ENCODE results near the gene ATP1B1.
"Not testable (repeated sequence)": the region's sequence is repeated elsewhere in the genome, so short reads cannot be mapped to it uniquely, and the experiment has no call there.

Gene ATP1B1

GRCh38 chr1:169161496-169162194, 55.2 kb downstream of the ATP1B1 start:
- DNase-seq (ENCODE audit: extremely low spot score), result no peak
- TF ChIP-seq CTCF (IDR thresholded peaks at IDR 0.05; ENCODE audit: control extremely low read depth, extremely low read depth, low read depth, missing control alignments), result no peak
- CTCF ChIA-PET, result interaction anchor here (1.4 to 2.1 kb wide), 3 partner anchors 8 to 20 kb away, joined by 4 to 5 read pairs (median 4); no protein-coding TSS in a partner anchor
- POLR2A ChIA-PET, result no interaction called here

- TF ChIP-seq CTCF (IDR thresholded peaks at IDR 0.05; ENCODE audit: control extremely low read depth, extremely low read depth, low read depth, missing control alignments), result no peak
- POLR2A ChIA-PET, result no interaction called here
- DNase-seq (ENCODE audit: extremely low spot score), result peak; percentile 27
- CTCF ChIA-PET, result no interaction called here
These were observed 56.6 kb downstream of the ATP1B1 start for GRCh38 chr1:169163059-169163458.

GRCh38 chr1:169175461-169175860, 69.0 kb downstream of the ATP1B1 start:
- CTCF ChIA-PET, result interaction anchor here (0.6 to 3.3 kb wide), 5 partner anchors 10 to 832 kb away, joined by 3 to 14 read pairs (median 5); no protein-coding TSS in a partner anchor
- DNase-seq (ENCODE audit: extremely low spot score), result no peak
- POLR2A ChIA-PET, result no interaction called here
- no peak for TF ChIP-seq CTCF (IDR thresholded peaks at IDR 0.05; ENCODE audit: control extremely low read depth, extremely low read depth, low read depth, missing control alignments)

GRCh38 chr1:169179431-169179830, 72.9 kb downstream of the ATP1B1 start:
- POLR2A ChIA-PET; DNase-seq (ENCODE audit: extremely low spot score): not testable (repeated sequence)
- CTCF ChIA-PET, result interaction anchor here (2.6 kb wide), 2 partner anchors 10 to 35 kb away, joined by 6 to 12 read pairs; no protein-coding TSS in a partner anchor

GRCh38 chr1:169180174-169180573, 73.7 kb downstream of the ATP1B1 start:
- CTCF ChIA-PET, result interaction anchor here (2.6 kb wide), 2 partner anchors 11 to 36 kb away, joined by 6 to 12 read pairs; no protein-coding TSS in a partner anchor
- POLR2A ChIA-PET, result no interaction called here
- no peak for DNase-seq (ENCODE audit: extremely low spot score)
- TF ChIP-seq CTCF (IDR thresholded peaks at IDR 0.05; ENCODE audit: control extremely low read depth, extremely low read depth, low read depth, missing control alignments), result no peak

Measured in GM10248 (cell line).